HAP-1 (cell line): Measurements from ENCODE around the gene OR3A2.
"Not testable (repeated sequence)": the region's sequence is repeated elsewhere in the genome, so short reads cannot be mapped to it uniquely, and the experiment has no call there.

Experiments
- DNase-seq, 2 experiments: peaks; one replicate each; pipeline ENCODE4 v3.0.0-alpha.2; 2016 to 2020; ENCODE audit warnings: low spot score in 2 of 2
- H3K27me3 ChIP-seq: fragments of 250-450 bp; sonication (Bioruptor Pico); 2 replicates; pipeline ENCODE4 v1.5.1; 2020; ENCODE audit warnings: low read depth, mild to moderate bottlenecking, moderate library complexity
- H3K36me3 ChIP-seq: fragments of 250-450 bp; sonication (Bioruptor Pico); replicated peaks from 2 replicates; pipeline ENCODE4 v1.5.1; 2020; ENCODE audit warnings: mild to moderate bottlenecking
- H3K4me1 ChIP-seq: fragments of 250-450 bp; sonication (Bioruptor Pico); 2 replicates; pipeline ENCODE4 v1.5.1; 2020; ENCODE audit warnings: mild to moderate bottlenecking
- H3K4me3 ChIP-seq: fragments of 250-450 bp; sonication (Bioruptor Pico); 2 replicates; pipeline ENCODE4 v1.5.1; 2020; ENCODE audit warnings: mild to moderate bottlenecking, moderate library complexity
- H3K9me3 ChIP-seq: fragments of 250-450 bp; sonication (Bioruptor Pico); 2 replicates; pipeline ENCODE4 v1.5.1; 2020; ENCODE audit warnings: mild to moderate bottlenecking, moderate library complexity
- in situ Hi-C: fragments of 300-500 bp; cut with MboI; formaldehyde crosslinking; loops from 3 replicates; pipeline ENCODE4 v1.14.3; 2020; ENCODE audit warnings: low sequenced_read_pairs, inconsistent platforms, mixed read lengths

OR3A2 gene

DNA sequence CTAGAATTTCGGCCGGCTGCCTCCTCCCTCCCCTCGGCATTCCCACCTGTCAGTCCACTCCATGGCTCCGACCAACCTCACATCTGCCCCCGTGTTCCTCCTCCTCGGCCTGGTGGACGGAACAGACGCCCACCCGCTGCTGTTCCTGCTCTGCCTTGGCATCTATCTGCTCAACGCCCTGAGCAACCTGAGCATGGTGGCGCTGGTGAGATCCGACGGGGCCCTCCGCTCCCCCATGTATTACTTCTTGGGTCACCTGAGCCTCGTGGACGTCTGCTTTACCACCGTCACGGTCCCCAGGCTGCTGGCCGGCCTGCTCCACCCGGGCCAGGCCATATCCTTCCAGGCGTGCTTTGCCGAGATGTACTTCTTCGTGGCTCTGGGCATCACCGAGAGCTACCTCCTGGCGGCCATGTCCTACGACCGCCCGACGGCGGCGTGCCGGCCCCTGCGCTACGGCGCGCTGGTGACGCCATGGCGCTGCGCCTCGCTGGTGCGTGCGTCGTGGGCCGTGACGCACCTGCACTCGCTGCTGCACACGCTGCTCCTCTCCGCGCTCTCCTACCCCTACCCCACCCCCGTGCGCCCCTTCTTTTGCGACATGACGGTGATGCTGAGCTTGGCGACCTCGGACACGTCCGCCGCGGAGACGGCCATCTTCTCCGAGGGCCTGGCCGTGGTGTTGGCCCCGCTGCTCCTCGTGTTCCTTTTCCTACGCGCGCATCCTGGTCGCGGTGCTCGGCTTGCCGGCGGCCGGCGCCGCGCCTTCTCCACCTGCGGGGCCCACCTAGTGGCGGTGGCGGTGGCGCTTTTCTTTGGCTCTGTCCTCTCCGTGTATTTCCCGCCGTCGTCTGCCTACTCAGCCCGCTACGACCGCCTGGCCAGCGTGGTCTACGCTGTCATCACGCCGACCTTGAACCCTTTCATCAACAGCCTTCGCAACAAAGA lies at the start of gene OR3A2:
OR3A2 (minus strand) TSS at position 440 of the 948 bp plus-strand sequence.
- no peak for DNase-seq
- Histone ChIP-seq H3K27me3 (no peaks in the 10 kb centered on the region), H3K9me3 (no peaks in the 10 kb centered on the region), H3K4me1 (no peaks in the 10 kb centered on the region), H3K4me3 (no peak within 1 kb of the TSS), H3K36me3 (no peaks in the 10 kb centered on the region)
- in situ Hi-C loops = no loop called here

DNA sequence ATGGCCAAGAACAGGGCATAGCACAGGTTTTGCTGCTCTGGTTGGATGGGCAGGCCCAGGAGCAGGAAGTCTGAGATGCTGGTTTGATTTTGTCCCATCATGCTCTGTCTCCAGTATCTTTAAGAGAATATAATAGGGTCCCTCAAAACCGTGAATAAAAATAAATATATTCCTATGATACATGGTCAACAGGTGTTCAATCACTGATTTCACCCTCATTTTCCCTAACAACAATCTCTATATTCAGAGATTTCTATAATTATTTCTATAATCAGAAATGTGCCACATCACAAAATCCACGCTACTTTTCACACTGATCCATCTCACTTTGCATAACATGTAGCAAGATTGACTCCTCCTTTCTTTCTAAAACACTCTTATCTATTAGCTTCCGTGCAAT lies 47.6 kb upstream of the OR3A2 start, which contains the start of gene OR1E2:
OR1E2 (minus strand) TSS at position 101 of the 400 bp plus-strand sequence; CDS start at position 101, 0 bp downstream.
- H3K36me3 ChIP-seq = no peaks in the 10 kb centered on the region
- H3K4me1 ChIP-seq = no peaks in the 10 kb centered on the region
- in situ Hi-C loops = no loop called here
- no peak for DNase-seq
- H3K27me3 ChIP-seq = 0 out of 2 replicates have a peak, but pooled peaks cover 3% of the 10 kb centered on the region
- H3K4me3 ChIP-seq = no peak within 1 kb of the TSS
- H3K9me3 ChIP-seq = no peaks in the 10 kb centered on the region

- H3K9me3 ChIP-seq, H3K4me1 ChIP-seq, H3K4me3 ChIP-seq, in situ Hi-C loops, H3K27me3 ChIP-seq, H3K36me3 ChIP-seq: not testable (repeated sequence)
- peak in 1 of 2 experiments; percentile 48 for DNase-seq
These were observed 47.1 kb upstream of the OR3A2 start for GRCh38 chr17:3433215-3433614.

DNA sequence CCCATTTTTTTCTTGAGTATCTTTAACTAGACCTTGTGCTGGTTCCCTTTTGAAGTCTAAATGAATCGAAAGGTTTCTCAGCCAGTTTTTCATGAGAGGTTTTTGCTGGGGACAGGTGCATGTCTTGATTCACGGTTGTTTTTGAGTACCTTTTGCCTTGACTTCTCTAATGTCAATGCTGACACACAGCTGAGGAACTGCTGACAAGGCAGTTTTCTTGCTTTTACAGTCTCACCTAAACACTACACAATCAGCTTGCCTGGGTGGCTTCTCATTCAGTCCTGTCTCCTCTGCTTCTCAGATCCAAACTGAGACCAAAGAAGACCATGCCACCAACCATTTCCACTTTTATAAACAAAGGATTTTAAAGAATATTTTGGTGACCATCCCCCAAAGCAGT lies 32.1 kb upstream of the OR3A2 start:
- no peaks in the 10 kb centered on the region for H3K27me3 ChIP-seq
- no peaks in the 10 kb centered on the region for H3K4me1 ChIP-seq
- no peak for DNase-seq
- H3K36me3 ChIP-seq = no peaks in the 10 kb centered on the region
- no peak overlapping the region for H3K4me3 ChIP-seq
- in situ Hi-C loops = no loop called here
- H3K9me3 ChIP-seq = no peaks in the 10 kb centered on the region

DNA sequence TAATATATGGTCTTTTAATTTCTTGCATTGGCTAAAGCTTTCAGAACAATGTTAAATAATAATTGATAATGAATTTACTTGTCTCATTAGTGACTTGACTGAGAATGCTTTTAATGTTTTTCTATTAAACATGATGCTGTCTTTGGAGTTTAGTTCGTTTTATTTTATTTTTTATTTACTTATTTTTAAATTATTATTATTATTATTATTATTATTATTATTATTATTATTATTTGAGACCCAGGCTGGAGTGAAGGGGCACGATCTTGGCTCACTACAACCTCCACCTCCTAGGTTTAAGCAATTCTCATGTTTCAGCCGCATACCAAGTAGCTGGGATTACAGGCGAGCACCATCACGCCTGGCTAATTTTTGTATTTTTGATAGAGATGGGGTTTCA lies 29.5 kb upstream of the OR3A2 start:
- H3K36me3 ChIP-seq = no peaks in the 10 kb centered on the region
- no peak for DNase-seq
- in situ Hi-C loops = no loop called here
- H3K4me3 ChIP-seq = no peak overlapping the region
- H3K27me3 ChIP-seq = no peaks in the 10 kb centered on the region
- H3K4me1 ChIP-seq = no peaks in the 10 kb centered on the region
- H3K9me3 ChIP-seq = no peaks in the 10 kb centered on the region

DNA sequence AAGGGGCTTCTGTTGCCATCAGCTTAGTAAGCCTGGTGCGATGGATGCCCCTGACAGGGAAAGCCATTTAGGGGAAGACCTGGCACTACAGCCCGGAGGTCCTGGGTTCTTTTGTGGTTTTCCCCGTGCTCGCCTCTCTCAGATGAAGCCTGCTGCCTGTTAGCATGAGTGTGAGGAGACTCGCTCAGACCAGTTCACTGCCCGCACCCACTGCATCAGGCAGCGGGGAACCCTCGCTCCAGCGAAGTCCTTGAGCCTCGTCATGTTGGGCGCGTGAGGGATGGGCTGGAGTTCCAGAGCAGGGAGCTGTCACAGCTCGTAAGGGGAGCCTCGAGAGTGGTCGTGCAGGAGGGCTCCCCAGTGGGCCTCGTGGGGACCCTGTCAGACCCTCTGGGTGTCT lies 26.1 kb upstream of the OR3A2 start:
- H3K4me1 ChIP-seq, in situ Hi-C loops, H3K9me3 ChIP-seq, H3K27me3 ChIP-seq, DNase-seq, H3K36me3 ChIP-seq, H3K4me3 ChIP-seq: not testable (repeated sequence)

DNA sequence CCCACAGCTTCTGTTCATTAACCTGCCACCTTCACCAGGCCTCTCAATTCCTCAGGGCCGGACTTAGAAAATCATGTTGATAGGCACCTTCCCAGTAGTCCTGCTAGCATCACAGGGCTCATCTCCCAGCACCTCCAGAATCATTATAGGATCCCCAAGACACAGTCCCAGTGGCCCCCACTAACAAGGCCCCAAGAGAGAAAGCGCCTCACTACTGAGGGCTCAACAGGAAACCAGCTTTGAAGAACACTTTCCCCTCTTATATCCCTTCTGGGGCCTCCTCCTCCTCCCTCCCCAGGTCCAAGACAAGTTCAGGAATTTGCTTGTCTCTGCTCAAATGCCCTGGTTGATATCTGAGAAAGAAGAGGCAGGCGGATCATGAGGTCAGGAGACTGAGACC lies 25.0 kb upstream of the OR3A2 start, which contains the start of gene OR3A3:
OR3A3 (plus strand) TSS at position 301 of the 400 bp plus-strand sequence.
- Histone ChIP-seq H3K4me3 (no peak within 1 kb of the TSS), H3K27me3 (no peaks in the 10 kb centered on the region), H3K9me3 (no peaks in the 10 kb centered on the region), H3K36me3 (no peaks in the 10 kb centered on the region), H3K4me1 (no peaks in the 10 kb centered on the region)
- in situ Hi-C loops = no loop called here
- no peak for DNase-seq

DNA sequence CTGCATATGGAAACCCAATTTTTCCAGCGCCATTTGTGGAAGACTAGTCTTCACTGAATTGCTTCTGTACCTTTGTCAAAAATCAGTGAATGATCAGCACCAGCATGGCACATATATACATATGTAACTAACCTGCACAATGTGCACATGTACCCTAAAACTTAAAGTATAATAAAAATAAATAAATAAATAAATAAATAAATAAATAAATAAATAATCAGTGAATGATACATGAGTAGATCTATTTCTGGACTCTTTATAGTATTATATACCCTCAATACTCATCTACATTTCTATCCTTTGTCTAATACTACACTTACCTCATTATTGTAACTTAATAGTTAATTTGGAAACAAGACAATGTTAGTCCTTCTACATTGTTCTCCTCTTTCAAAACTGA lies 17.7 kb upstream of the OR3A2 start:
- H3K36me3 ChIP-seq, H3K4me3 ChIP-seq, H3K9me3 ChIP-seq, H3K4me1 ChIP-seq, H3K27me3 ChIP-seq, in situ Hi-C loops, DNase-seq: not testable (repeated sequence)

DNA sequence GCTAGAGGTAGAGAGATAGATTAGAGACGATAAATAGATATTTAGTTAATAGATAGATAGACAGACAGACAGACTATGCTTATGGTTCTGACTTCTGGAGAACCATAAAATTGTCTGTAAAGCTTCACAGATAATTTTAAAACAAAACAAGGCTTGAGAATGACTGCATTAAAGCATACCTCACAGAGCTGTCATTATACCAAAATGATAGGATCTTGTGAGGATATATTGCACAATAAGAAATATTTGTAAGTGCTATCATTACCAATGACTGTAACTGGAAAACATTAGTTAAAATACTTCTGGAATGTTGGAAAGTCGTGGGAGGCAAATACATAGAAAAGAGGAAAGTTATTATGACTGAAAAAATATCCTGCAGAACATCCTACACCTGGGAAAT lies 15.7 kb upstream of the OR3A2 start:
- DNase-seq = no peak
- in situ Hi-C loops = no loop called here
- H3K4me1 ChIP-seq = no peaks in the 10 kb centered on the region
- no peak overlapping the region for H3K4me3 ChIP-seq
- H3K9me3 ChIP-seq = no peaks in the 10 kb centered on the region
- no peaks in the 10 kb centered on the region for H3K27me3 ChIP-seq
- H3K36me3 ChIP-seq = no peaks in the 10 kb centered on the region

GRCh38 chr17:3400055-3400454 lies 13.9 kb upstream of the OR3A2 start:
- H3K36me3 ChIP-seq = no peaks in the 10 kb centered on the region
- no peaks in the 10 kb centered on the region for H3K4me1 ChIP-seq
- H3K9me3 ChIP-seq = no peaks in the 10 kb centered on the region
- DNase-seq = no peak
- in situ Hi-C loops = no loop called here
- no peak overlapping the region for H3K4me3 ChIP-seq
- no peaks in the 10 kb centered on the region for H3K27me3 ChIP-seq

DNA sequence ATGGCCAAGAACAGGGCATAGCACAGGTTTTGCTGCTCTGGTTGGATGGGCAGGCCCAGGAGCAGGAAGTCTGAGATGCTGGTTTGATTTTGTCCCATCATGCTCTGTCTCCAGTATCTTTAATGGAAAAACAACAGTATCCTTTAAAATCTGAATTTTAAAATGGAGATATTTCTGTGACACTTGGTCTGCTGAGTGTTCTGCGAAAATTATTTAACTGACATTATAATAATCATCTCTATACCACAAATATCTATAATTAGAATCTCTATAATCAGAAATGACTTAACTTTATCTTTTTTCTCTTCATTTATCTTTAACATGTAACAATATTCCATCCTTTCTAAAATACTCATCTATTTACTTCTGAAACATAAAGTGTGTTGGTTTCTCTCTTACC lies 12.2 kb upstream of the OR3A2 start, which contains the start of gene OR1E1:
OR1E1 (minus strand) TSS at position 101 of the 400 bp plus-strand sequence; CDS start at position 101, 0 bp downstream.
- Histone ChIP-seq H3K9me3 (no peaks in the 10 kb centered on the region), H3K27me3 (no peaks in the 10 kb centered on the region), H3K4me1 (no peaks in the 10 kb centered on the region), H3K36me3 (no peaks in the 10 kb centered on the region), H3K4me3 (no peak within 1 kb of the TSS)
- DNase-seq = no peak
- in situ Hi-C loops = no loop called here

DNA sequence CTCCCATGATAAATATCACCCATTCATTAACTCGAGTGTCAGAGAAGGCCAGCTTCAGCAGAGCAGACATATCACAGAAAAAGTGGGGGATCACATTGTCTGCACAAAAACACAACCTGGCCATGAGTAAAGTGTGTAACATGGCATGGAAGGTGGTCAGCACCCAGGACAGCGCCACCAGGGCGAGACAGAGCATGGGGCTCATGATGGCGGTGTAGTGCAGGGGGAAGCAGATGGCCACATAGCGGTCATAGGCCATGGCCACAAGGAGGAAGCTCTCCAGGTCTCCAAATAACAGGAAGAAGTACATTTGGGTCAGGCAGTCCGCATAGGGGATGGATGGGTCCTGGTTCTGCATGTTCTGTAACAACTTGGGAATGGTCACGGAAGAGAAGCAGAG lies 11.7 kb upstream of the OR3A2 start:
- H3K9me3 ChIP-seq, H3K4me1 ChIP-seq, in situ Hi-C loops, H3K27me3 ChIP-seq, H3K36me3 ChIP-seq, H3K4me3 ChIP-seq: not testable (repeated sequence)
- peak in 1 of 2 experiments; percentile 40 for DNase-seq

DNA sequence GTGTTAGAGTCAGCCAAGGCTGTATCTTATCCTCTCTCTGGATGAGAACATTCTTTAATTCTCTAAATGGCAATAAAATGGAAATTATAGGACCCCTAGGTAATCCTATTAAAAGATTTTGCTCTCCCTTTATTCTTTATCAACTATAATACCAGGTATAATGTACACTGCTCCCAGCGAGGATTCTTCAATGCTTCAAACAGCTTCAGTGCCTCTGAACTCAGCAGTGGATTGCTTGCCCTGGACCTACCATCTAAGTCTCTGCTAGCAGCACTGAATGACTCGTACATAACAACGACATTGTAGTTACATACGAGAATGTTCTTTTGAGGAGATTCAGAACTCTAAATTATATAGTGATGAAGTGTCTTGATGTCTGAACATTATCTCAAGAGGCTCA lies 3.7 kb upstream of the OR3A2 start:
- in situ Hi-C loops = no loop called here
- Histone ChIP-seq H3K4me1 (no peaks in the 10 kb centered on the region), H3K4me3 (no peak overlapping the region), H3K9me3 (no peaks in the 10 kb centered on the region), H3K36me3 (no peaks in the 10 kb centered on the region), H3K27me3 (no peaks in the 10 kb centered on the region)
- no peak for DNase-seq

DNA sequence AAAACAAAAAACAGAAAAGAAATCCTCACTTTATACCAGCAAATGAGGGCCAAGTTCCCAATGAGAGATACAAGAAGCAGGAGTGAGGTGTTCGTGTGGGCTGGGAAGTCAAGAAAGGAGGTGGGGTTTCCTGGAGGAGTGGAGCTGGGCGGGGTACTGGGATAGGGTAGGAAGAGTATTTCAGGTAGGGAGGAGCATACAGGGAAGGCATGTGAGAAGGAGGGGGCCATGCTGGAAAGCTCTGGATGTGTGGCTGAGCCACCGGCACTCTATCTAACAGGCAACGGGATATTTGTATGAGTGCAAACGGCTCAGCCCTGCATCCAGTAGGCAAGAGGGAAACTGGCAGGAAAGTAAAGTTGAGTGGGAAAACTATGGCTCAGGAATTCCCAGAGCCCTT lies 4.2 kb downstream of the OR3A2 start:
- Histone ChIP-seq H3K36me3 (no peaks in the 10 kb centered on the region), H3K9me3 (no peaks in the 10 kb centered on the region), H3K4me1 (no peaks in the 10 kb centered on the region), H3K4me3 (no peak overlapping the region), H3K27me3 (0 out of 2 replicates have a peak, but pooled peaks cover 2% of the 10 kb centered on the region)
- DNase-seq = no peak
- in situ Hi-C loops = no loop called here
